ENCODE data around the gene MIER3.

DNA sequence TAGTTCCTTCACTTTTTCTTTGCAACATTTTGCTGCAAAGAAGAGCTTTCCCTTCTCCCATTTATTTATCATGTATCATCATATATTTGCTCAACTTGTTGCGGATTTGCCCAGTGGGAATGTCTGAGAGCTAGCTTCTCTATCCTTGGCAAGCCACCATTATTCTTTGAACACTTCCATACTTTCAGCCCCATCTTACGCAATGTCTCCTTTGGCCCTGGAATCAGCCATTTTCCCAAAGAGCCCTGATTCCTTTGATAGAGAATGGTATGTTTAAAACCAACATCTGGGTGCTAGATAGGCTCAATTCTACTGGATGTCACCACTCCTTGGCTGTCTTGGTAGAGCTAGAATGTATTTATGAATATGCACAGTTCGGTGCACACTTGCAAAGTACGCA lies 55.2 kb downstream of the MIER3 start:
- TF ChIP-seq, protein P1, sequence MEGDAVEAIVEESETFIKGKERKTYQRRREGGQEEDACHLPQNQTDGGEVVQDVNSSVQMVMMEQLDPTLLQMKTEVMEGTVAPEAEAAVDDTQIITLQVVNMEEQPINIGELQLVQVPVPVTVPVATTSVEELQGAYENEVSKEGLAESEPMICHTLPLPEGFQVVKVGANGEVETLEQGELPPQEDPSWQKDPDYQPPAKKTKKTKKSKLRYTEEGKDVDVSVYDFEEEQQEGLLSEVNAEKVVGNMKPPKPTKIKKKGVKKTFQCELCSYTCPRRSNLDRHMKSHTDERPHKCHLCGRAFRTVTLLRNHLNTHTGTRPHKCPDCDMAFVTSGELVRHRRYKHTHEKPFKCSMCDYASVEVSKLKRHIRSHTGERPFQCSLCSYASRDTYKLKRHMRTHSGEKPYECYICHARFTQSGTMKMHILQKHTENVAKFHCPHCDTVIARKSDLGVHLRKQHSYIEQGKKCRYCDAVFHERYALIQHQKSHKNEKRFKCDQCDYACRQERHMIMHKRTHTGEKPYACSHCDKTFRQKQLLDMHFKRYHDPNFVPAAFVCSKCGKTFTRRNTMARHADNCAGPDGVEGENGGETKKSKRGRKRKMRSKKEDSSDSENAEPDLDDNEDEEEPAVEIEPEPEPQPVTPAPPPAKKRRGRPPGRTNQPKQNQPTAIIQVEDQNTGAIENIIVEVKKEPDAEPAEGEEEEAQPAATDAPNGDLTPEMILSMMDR (IDR thresholded peaks at IDR 0.05; ENCODE audit: insufficient read depth, low read depth, low read length), result no peak
- TF ChIP-seq EZH2 (IDR thresholded peaks at IDR 0.05; ENCODE audit: insufficient read depth, low read length), result no peak
